GM18909 (cell line): ENCODE results near the gene CDK2.
A peak's percentile ranks its signal among the peaks of the same experiment; 100 is the strongest.
"Not testable (repeated sequence)": the region's sequence is repeated elsewhere in the genome, so short reads cannot be mapped to it uniquely, and the experiment has no call there.

ENCODE experiments used
- ATAC-seq: cut with Tn5 transposase; IDR thresholded peaks from one replicate; pipeline ENCODE4 v1.9.1; 2021; ENCODE audit warnings: mild to moderate bottlenecking; ENCODE audit not compliant: unreplicated experiment, poor library complexity

The CDK2 gene

DNA sequence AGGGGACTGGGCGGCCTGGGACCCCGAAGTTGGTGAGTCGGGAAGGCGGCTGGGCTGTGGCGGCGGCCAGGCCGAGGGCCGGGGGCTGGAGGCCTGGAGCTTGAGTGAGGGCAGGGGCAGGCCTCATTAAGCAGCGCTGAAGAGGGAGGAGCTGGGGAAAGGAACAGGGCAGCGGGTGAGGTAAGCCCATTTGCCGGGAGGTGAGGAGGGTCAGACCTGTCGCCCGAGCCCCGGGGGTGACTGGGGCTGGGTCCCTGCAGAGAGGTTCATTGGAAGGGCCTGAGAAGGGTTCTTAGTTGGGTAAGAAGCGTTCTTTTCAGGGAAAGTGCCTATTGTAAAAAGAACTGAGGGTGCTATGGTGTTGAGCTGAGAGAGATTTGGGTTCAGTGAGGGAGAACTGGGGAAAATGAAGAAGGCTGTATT lies 7.7 kb downstream of the CDK2 start:
- peak; percentile 15 for ATAC-seq

- no peak for ATAC-seq
These were observed 11.8 kb downstream of the CDK2 start for GRCh38 chr12:55978393-55978792.

DNA sequence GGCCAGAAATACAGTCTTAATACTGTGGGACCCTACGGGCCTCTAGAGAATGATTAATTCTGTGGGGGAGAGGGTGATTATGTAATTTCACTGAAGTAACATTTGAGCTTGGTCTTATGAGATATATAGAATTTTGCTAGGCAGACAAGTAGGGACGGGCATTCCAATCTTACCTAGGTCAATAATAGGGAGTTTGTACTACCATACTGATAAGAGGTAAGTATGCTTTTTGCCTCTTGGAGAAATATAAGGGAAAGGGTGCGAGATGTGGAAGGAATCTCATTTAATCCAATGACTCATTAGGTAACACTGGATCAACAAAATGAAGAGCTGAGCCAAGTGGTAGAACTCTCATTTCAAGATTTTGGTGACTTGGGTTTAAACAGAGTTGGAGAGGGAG lies 12.4 kb downstream of the CDK2 start:
- ATAC-seq = no peak

GRCh38 chr12:55981882-55982281 lies 15.3 kb downstream of the CDK2 start:
- ATAC-seq = not testable (repeated sequence)

DNA sequence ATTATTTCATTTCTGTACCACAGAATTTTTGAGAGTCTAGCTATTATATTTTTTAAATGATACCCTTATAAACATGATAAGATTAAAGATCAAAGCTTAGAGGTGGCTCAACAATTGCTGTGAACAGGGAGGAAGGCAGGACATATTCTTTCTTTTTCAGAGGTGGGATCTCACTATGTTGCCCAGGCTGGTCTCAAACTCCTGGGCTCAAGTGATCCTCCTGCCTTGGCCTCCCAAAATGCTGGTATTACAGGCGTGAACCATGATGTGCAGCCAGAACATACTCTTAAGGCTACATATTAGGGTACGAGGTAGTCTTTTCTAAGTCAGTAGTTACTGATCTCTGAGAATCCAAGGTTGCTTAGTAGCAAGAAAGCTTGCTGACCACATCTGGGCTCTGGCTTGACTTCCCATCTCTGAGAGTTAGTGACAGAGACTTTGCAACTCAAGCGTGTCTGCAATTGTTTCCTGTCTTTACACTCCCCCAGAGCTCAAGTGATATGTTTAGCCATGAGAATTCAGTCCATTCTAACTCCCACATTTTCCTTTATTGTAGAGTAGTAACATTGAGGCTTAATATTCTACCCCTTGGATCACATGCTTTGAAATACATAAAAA lies 15.8 kb downstream of the CDK2 start:
- peak; percentile 88 for ATAC-seq

- ATAC-seq = no peak
These were observed 16.7 kb downstream of the CDK2 start for GRCh38 chr12:55983232-55983842.

- ATAC-seq = no peak
These were observed 18.2 kb downstream of the CDK2 start for GRCh38 chr12:55984861-55985260.

GRCh38 chr12:55985341-55985740 lies 18.7 kb downstream of the CDK2 start:
- no peak for ATAC-seq

GRCh38 chr12:55985976-55986375 lies 19.3 kb downstream of the CDK2 start:
- ATAC-seq = not testable (repeated sequence)

- no peak for ATAC-seq
These were observed 24.5 kb downstream of the CDK2 start for GRCh38 chr12:55991110-55991509.

GRCh38 chr12:55993230-55993853 lies 26.7 kb downstream of the CDK2 start:
- no peak for ATAC-seq

DNA sequence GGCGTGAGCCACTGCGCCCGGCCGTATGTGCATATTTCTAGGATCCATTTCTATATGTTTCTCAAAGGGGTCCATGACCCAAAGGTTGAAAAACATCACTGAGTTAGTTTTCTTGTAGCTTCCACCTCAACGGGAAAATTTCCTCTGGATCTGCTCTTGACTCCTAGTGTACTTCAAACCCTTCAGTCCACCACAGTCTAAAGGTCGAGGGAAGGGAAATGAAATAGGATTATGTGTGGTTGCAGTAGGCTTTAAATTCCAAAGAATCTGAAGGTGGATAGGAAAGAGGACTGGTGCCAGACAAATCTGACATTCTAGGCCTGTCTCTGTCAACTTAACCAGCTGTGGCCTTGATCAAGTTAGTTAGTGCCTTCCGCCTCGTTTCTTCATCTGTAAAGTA lies 28.7 kb downstream of the CDK2 start:
- ATAC-seq = no peak

DNA sequence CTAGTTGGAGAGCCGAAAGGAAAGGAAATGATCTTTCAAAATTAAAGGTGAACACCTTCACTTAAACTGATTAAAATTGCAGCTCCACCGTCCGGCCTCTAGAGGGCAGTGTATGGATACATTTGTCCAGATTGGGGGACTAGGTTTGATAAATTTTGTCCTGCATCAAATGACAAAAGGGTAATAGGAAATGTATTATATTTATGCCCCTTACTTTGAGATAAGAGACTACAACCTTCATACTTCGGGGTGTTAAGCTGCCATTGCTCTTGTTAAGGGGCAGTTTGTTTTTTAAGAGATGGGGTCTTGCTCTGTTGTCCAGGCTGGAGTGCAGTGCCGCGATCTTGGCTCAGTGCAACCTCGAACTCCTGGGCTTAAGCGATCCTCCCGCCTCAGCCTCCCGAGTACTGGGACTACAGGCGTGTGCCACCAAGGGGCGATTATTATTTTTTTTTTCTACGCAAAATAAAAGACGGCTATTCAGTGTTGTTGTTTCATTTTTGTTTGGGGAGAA lies 29.6 kb downstream of the CDK2 start:
- no peak for ATAC-seq

DNA sequence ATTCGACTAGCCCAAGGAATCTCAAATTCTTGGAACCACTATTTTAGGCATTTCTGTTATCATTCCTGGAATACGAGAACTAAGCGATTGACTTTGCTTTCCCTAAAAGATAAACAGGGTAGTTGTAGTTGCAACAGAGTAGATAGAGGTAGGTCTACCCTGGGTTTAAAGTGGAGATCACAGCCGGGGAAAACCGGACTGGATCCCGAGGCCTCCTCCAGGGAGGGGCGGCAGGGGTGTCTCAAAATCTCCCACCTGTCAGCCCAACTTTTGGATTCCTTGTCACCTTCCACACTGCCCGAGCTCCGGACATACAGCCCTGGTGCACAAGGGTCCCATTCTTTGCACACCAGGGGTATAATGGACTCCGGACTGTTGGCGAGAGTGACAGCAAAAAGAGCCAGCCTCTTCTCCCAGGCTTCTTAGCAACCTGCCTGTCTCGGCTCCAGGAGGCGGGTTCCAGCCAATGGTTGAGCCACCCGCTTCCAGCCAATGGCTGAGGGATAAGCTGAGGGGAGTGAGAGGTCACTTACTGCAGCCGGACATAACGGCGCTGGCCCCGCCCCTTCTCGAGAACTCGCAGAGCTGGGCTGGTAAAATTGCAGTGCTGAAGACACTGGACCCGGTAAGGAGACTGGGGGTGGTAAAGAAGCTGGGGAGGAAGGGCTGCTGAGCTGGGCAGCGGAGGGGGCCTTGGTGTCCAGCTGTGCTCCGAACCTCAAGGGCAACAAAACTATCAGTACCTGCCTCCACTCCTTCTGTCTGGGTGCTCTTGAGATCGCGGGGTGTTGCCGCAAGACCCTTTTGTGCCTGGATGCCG lies 30.3 kb downstream of the CDK2 start, which contains the start of gene SUOX:
Gene SUOX, plus strand, starts transcription at position 562 of the 820 bp plus-strand sequence. CDS start 4,946 bp downstream, outside the sequence.
- peak; percentile 99 for ATAC-seq

GRCh38 chr12:55997535-55997859 lies 30.9 kb downstream of the CDK2 start:
- peak; percentile 4 for ATAC-seq

DNA sequence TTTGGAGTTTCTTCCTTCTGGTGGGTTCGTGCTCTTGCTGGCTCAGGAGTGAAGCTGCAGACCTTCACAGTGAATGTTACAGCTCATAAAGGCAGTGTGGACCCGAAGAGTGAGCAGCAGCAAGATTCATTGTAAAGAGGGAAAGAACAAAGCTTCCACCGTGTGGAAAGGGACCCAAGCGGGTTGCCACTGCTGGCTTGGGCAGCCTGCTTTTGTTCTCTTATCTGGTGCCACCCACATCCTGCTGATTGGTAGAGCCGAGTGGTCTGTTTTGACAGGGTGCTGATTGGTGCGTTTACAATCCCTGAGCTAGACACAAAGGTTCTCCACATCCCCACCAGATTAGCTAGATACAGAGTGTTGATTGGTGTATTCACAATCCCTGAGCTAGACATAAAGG lies 32.9 kb downstream of the CDK2 start:
- ATAC-seq = not testable (repeated sequence)

DNA sequence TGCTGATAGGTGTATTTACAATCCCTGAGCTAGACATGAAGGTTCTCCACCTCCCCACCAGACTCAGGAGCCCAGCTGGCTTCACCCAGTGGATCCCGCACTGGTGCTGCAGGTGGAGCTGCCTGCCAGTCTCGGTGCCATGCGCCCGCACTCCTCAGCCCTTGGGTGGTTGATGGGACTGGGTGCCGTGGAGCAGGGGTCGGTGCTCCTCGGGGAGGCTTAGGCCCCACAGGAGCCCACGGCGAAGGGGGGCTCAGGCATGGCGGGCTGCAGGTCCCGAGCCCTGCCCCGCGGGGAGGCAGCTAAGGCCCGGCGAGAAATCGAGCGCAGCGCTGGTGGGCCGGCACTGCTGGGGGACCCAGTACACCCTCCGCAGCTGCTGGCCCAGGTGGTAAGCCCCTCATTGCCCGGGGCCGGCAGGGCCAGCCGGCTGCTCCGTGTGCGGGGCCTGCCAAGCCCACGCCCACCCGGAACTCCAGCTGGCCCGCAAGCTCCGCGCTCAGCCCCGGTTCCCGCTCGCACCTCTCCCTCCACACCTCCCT lies 33.4 kb downstream of the CDK2 start:
- ATAC-seq = not testable (repeated sequence)

DNA sequence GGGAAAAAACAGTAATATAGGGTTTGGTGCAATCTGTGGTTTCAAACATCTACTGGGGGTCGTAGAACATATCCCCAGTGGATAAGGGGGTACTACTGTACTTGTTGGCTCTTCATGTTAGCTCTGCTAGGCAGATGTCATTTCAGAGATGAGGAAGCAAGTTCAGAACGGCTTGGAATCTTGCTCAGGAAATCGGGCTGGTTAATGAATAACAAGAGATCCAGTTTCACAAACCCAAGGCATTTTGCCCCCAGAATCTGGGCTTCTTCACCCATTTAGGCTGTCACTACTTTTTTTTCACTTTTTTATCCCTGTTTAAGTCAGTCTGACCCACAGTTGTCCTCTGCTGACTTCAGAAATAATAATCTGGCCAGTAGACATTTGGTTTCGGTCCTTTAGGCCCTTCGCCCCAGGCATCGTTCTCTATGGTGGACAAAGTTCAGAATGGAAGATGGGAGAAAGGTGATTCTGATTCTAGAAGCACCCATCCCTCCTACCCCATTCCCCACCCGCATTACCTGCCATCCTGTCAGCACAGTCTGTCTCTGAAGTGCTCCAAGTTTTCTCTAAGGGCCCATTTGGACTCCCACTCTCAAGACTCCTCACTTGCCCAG lies 35.0 kb downstream of the CDK2 start:
- ATAC-seq = no peak

- ATAC-seq = not testable (repeated sequence)
These were observed 36.7 kb downstream of the CDK2 start for GRCh38 chr12:56003376-56003775.

DNA sequence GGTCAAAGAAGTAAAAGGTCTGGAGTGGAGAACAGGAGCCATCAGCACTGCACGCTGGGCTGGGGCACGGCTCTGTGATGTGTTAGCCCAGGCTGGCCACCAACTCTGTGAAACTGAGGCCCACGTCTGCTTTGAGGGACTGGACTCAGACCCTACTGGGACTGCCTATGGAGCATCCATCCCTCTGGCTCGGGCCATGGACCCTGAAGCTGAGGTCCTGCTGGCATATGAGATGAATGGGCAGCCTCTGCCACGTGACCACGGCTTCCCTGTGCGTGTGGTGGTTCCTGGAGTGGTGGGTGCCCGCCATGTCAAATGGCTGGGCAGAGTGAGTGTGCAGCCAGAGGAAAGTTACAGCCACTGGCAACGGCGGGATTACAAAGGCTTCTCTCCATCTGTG lies 37.6 kb downstream of the CDK2 start:
- ATAC-seq = no peak
